HepG2 (cell line): Measurements from ENCODE around the gene DENND4C. TPM values are rescaled to one million over a fixed set of nuclear protein-coding genes. Genes with fewer than 3 reads are reported as not detected.

Experiments used
- ATF3 ChIP-seq: sonication (generic); formaldehyde crosslinking; IDR thresholded peaks from 2 replicates; pipeline ENCODE4 v1.4.0; 2020; ENCODE audit warnings: missing genetic modification reagents
- DNMT1 ChIP-seq: sonication (generic); formaldehyde crosslinking; IDR thresholded peaks from 2 replicates; pipeline ENCODE4 v1.5.1; 2020; ENCODE audit warnings: mild to moderate bottlenecking, missing genetic modification reagents
- MAZ ChIP-seq, 2 experiments: sonication (generic) in 1 of 2; formaldehyde crosslinking in 1 of 2; IDR thresholded peaks; 2 replicates each; pipeline versions ENCODE4 v1.5.0 to v1.6.1; 2012 to 2020; ENCODE audit warnings: low read depth in 2 of 2, mild to moderate bottlenecking in 2 of 2, borderline replicate concordance in 1 of 2, improper control_type of control experiment in 1 of 2, low read length in 1 of 2, missing genetic modification reagents in 1 of 2, moderate library complexity in 1 of 2
- NFIC ChIP-seq: IDR thresholded peaks from 2 replicates; pipeline ENCODE4 v1.6.1; 2012; ENCODE audit warnings: mild to moderate bottlenecking, low read length, inconsistent platforms
- PITX1 ChIP-seq: sonication (generic); formaldehyde crosslinking; IDR thresholded peaks from 2 replicates; pipeline ENCODE4 v1.5.1; 2020; ENCODE audit warnings: mild to moderate bottlenecking, missing genetic modification reagents
- RERE ChIP-seq: IDR thresholded peaks from 2 replicates; pipeline ENCODE4 v1.6.1; 2016; ENCODE audit warnings: low read depth, missing genetic modification reagents, missing compliant biosample characterization
- SPEN ChIP-seq: sonication (generic); formaldehyde crosslinking; IDR thresholded peaks from 2 replicates; pipeline ENCODE4 v1.5.1; 2020; ENCODE audit warnings: low read depth, mild to moderate bottlenecking, missing genetic modification reagents
- TEF ChIP-seq: sonication (generic); formaldehyde crosslinking; IDR thresholded peaks from 2 replicates; pipeline ENCODE4 v1.5.0; 2020; ENCODE audit warnings: missing genetic modification reagents
- TMF1 ChIP-seq: sonication (generic); formaldehyde crosslinking; IDR thresholded peaks from 2 replicates; pipeline ENCODE4 v1.8.1; 2022; ENCODE audit warnings: low read depth, missing genetic modification reagents
- TSC22D2 ChIP-seq: sonication (generic); formaldehyde crosslinking; IDR thresholded peaks from 2 replicates; pipeline ENCODE4 v1.5.1; 2020; ENCODE audit warnings: missing genetic modification reagents, mild to moderate bottlenecking, borderline replicate concordance
- ZBED4 ChIP-seq: sonication (generic); formaldehyde crosslinking; IDR thresholded peaks from 2 replicates; pipeline ENCODE4 v1.4.0; 2020; ENCODE audit warnings: missing genetic modification reagents, borderline replicate concordance
- ZFYVE20 ChIP-seq: sonication (generic); formaldehyde crosslinking; IDR thresholded peaks from 2 replicates; pipeline ENCODE4 v1.8.0; 2023; ENCODE audit warnings: low read depth, mild to moderate bottlenecking, moderate library complexity, missing genetic modification reagents, borderline replicate concordance
- ZNF235 ChIP-seq: sonication (generic); formaldehyde crosslinking; IDR thresholded peaks from 2 replicates; pipeline ENCODE4 v1.8.1; 2023; ENCODE audit warnings: mild to moderate bottlenecking, missing genetic modification reagents, borderline replicate concordance
- ZNF292 ChIP-seq: sonication (generic); formaldehyde crosslinking; IDR thresholded peaks from 2 replicates; pipeline ENCODE4 v1.8.1; 2022; ENCODE audit warnings: mild to moderate bottlenecking, low read depth, missing genetic modification reagents, borderline replicate concordance
- ZNF614 ChIP-seq: IDR thresholded peaks from 2 replicates; pipeline ENCODE4 v1.6.1; 2018; ENCODE audit warnings: missing biosample characterization, missing genetic modification reagents, inconsistent platforms, borderline replicate concordance
- ZNF660 ChIP-seq: sonication (generic); formaldehyde crosslinking; IDR thresholded peaks from 2 replicates; pipeline ENCODE4 v1.5.1; 2020; ENCODE audit warnings: mild to moderate bottlenecking, low read depth, missing genetic modification reagents, borderline replicate concordance
- polyA plus RNA-seq, 8 experiments: library from polyadenylated mRNA; depleted of rRNA in 3 of 8; stranded (reverse) in 7 of 8; unstranded in 1 of 8; fragments of >200 nt; fragmentation: Illumina TruSeq in 4 of 8; extraction: Trizol in 4 of 8; gene quantifications; 2 replicates each; pipeline versions ENCODE4 v1.2.1 to v1.2.3, GENCODE V29; 2011 to 2016; ENCODE audit warnings: low read depth in 4 of 8, missing spikeins in 1 of 8, mixed read lengths in 1 of 8; ENCODE audit not compliant: insufficient read depth in 1 of 8
- total RNA-seq, 5 experiments: library from RNA; depleted of rRNA; stranded (reverse); fragments of >200 nt; fragmentation: Illumina TruSeq; extraction: Trizol; gene quantifications; 2 replicates each; pipeline ENCODE4 v1.2.3, GENCODE V29; 2016; ENCODE audit warnings: low read depth in 1 of 5

Gene DENND4C
- total and polyA plus RNA-seq, 2 of the 13 experiments (the other 11 are each of a cell fraction or from before 2014, with no cell fraction given) = 19.1 to 27.2 TPM

- TF ChIP-seq TSC22D2 (CRISPR knock-in tag) (no peak), TMF1 (no peak), ATF3 (CRISPR knock-in tag) (peak; percentile 10; the same call in 1 of the 2 replicates), ZFYVE20 (CRISPR knock-in tag) (no peak), ZNF660 (CRISPR knock-in tag) (no peak), RERE (no peak; the same call in 1 of the 2 replicates), ZBED4 (0 out of 2 replicates have a peak, but pooled peaks have one; percentile 41), SPEN (CRISPR knock-in tag) (peak; percentile 53; the same call in 1 of the 2 replicates), ZNF292 (CRISPR knock-in tag) (peak; percentile 27; the same call in 1 of the 2 replicates), TEF (CRISPR knock-in tag) (no peak), DNMT1 (CRISPR knock-in tag) (0 out of 2 replicates have a peak, but pooled peaks have one; percentile 80), NFIC (no peak), ZNF614 (peak; percentile 61; the same call in 1 of the 2 replicates), PITX1 (CRISPR knock-in tag) (no peak), MAZ (IDR thresholded peaks at IDR 0.05; ENCODE audit: borderline replicate concordance, low read depth, low read length) (peak; percentile 16; the same call in 1 of the 2 replicates), MAZ (CRISPR knock-in tag; IDR thresholded peaks at IDR 0.05; ENCODE audit: low read depth) (peak; percentile 94), ZNF235 (peak; percentile 81)
These were observed at the start of gene DENND4C (continued) for GRCh38 chr9:19230355-19231125.
